Measurements from ENCODE around the gene PALMD.

PALMD gene

GRCh38 chr1:99723251-99723650 lies 77.3 kb downstream of the PALMD start:
- Histone ChIP-seq H3K27me3 (no peaks in the 10 kb centered on the region), H3K9me3 (no peaks in the 10 kb centered on the region), H3K4me1 (ENCODE audit: control insufficient read depth in 1 of 2, insufficient read depth in 1 of 2, low read depth in 1 of 2, low read length in 1 of 2) (no peaks in the 10 kb centered on the region), H3K36me3 (no peaks in the 10 kb centered on the region), H3K4me3 (ENCODE audit: low read depth in 1 of 2, low read length in 1 of 2) (no peak overlapping the region), H3K27ac (no peak overlapping the region)
- no peak for TF ChIP-seq CTCF (IDR thresholded peaks at IDR 0.05)

DNA sequence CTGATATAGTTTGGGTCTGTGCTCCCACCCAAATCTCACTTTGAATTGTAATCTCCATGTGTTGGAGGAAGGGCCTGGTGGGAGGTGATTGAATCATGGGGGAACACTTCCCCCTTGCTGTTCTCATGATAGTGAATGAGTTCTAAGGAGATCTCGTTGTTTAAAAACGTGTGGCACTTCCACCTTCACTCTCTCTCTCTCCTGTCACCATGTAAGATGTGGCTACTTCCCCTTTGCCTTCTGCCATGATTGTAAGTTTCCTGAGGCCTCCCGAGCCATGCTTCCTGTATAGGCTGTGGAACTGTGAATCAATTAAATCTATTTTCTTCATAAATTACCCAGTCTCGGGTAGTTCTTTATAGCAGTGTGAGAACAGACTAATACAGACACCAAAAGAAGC lies 80.1 kb downstream of the PALMD start:
- H3K4me3 ChIP-seq (ENCODE audit: low read depth in 1 of 2, low read length in 1 of 2), result no peak overlapping the region
- H3K4me1 ChIP-seq (ENCODE audit: control insufficient read depth in 1 of 2, insufficient read depth in 1 of 2, low read depth in 1 of 2, low read length in 1 of 2), result no peaks in the 10 kb centered on the region
- no peak for TF ChIP-seq CTCF (IDR thresholded peaks at IDR 0.05)
- no peak overlapping the region for H3K27ac ChIP-seq
- H3K36me3 ChIP-seq, result no peaks in the 10 kb centered on the region
- no peaks in the 10 kb centered on the region for H3K27me3 ChIP-seq
- no peaks in the 10 kb centered on the region for H3K9me3 ChIP-seq

- no peak for TF ChIP-seq CTCF (IDR thresholded peaks at IDR 0.05)
- H3K36me3 ChIP-seq, result no peaks in the 10 kb centered on the region
- no peaks in the 10 kb centered on the region for H3K27me3 ChIP-seq
- no peak overlapping the region for H3K4me3 ChIP-seq (ENCODE audit: low read depth in 1 of 2, low read length in 1 of 2)
- H3K27ac ChIP-seq, result no peak overlapping the region
- no peaks in the 10 kb centered on the region for H3K9me3 ChIP-seq
- H3K4me1 ChIP-seq (ENCODE audit: control insufficient read depth in 1 of 2, insufficient read depth in 1 of 2, low read depth in 1 of 2, low read length in 1 of 2), result no peaks in the 10 kb centered on the region
Observed at GRCh38 chr1:99726407-99726806, 80.5 kb downstream of the PALMD start.

- H3K36me3 ChIP-seq, result no peaks in the 10 kb centered on the region
- no peaks in the 10 kb centered on the region for H3K27me3 ChIP-seq
- no peaks in the 10 kb centered on the region for H3K9me3 ChIP-seq
- H3K4me1 ChIP-seq (ENCODE audit: control insufficient read depth in 1 of 2, insufficient read depth in 1 of 2, low read depth in 1 of 2, low read length in 1 of 2), result no peaks in the 10 kb centered on the region
- H3K4me3 ChIP-seq (ENCODE audit: low read depth in 1 of 2, low read length in 1 of 2), result no peak overlapping the region
- no peak overlapping the region for H3K27ac ChIP-seq
- no peak for TF ChIP-seq CTCF (IDR thresholded peaks at IDR 0.05)
Observed at GRCh38 chr1:99726818-99727217, 80.9 kb downstream of the PALMD start.

GRCh38 chr1:99727575-99728185 lies 81.8 kb downstream of the PALMD start:
- H3K9me3 ChIP-seq, result no peaks in the 10 kb centered on the region
- no peaks in the 10 kb centered on the region for H3K36me3 ChIP-seq
- no peak overlapping the region for H3K4me3 ChIP-seq (ENCODE audit: low read depth in 1 of 2, low read length in 1 of 2)
- H3K27me3 ChIP-seq, result no peaks in the 10 kb centered on the region
- no peaks in the 10 kb centered on the region for H3K4me1 ChIP-seq (ENCODE audit: control insufficient read depth in 1 of 2, insufficient read depth in 1 of 2, low read depth in 1 of 2, low read length in 1 of 2)
- H3K27ac ChIP-seq, result no peak overlapping the region
- TF ChIP-seq CTCF (IDR thresholded peaks at IDR 0.05), result no peak

All from neutrophil (primary cell).